Iris pigment epithelial cell (primary cell): Measurements from ENCODE around the gene RAB19.

Experiments used
- DNase-seq: peaks from one replicate; pipeline ENCODE4 v3.0.0-alpha.2; 2011; ENCODE audit warnings: low read depth

The RAB19 gene, protein sequence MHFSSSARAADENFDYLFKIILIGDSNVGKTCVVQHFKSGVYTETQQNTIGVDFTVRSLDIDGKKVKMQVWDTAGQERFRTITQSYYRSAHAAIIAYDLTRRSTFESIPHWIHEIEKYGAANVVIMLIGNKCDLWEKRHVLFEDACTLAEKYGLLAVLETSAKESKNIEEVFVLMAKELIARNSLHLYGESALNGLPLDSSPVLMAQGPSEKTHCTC

DNA sequence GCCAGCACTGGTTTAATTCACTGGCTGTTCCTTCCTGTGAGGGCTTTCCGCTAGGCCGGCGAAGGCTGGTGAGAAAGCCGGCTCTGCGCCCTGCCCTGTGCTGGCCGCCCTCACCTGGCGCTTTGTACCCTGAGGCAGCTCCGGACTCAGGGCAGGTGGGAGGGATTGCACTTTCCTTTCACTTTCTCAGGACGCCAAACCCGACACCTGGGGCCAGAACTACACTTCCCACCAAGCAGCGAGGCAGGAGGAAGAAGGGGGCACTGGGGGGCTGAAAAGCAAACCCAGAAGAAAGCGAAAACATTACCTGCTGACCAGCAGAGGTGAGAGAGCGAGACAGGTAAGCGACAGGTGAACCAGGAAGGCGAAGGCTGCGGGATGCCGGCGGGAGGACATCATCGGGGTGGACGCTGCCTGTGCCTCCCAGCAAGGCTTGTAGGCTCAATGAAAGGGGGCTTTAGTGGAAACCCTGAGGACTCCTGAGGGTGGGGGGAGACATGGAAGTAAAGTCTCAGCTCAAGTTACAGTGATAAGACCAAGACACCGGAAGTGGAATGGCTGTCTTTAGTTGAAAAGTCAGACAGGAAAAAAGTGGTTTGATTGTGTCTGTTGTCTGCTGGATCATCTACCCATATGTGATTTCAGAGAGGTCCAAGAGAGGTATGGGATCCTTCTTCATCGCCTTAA is at the start of gene RAB19:
RAB19 (plus strand) TSS at position 181 of the 687 bp plus-strand sequence. CDS start 3,589 bp downstream, outside the sequence.
- no peak for DNase-seq

DNA sequence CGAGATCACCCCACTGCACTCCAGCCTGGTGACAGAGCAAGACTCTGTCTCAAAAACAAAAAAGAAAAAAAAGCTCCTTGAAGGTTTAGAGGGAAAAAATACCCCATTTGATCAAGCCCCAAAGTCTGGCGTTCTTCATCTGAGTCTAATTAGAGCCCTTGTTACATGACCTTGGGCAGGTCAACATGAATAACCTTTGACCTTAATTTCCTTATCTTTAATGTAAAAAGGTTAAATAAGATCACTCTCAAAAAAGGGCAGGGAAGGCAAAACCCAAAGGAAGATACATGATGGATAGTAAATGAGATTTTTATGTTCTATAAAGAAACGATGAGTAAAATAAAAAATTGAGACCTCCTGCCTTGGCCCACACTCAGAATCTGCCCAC is 45.8 kb upstream of the RAB19 start:
- DNase-seq: no peak

DNA sequence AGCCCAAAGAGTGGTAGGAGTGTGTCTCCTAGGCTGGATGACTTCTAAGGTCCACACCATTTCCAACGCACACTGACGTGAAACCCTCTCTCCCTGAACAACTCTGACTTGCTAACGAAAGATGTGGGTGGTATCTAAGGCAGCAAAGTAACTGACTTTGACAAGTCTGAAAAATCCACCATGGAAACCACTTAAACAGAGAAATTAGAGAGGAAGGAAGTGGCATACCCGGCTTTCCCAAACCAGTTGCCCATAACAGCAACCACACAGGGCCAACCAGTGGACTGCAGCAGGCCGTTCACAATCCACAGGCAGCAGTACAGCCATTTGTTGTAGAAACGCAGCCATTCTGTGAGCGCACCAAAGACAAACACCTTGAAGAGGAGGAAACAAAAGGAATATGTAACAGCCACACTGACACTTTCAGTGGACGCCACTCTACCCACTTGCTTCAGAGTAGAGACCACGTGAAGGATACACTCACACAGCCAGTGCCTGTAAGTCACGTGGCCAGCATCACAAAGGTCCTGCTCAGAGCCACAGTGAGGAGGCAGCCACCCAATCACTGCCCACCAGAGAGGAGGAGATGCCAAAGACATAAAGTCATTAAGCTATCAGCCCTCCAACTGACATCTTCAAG is 45.3 kb upstream of the RAB19 start:
- DNase-seq: peak; percentile 11

DNA sequence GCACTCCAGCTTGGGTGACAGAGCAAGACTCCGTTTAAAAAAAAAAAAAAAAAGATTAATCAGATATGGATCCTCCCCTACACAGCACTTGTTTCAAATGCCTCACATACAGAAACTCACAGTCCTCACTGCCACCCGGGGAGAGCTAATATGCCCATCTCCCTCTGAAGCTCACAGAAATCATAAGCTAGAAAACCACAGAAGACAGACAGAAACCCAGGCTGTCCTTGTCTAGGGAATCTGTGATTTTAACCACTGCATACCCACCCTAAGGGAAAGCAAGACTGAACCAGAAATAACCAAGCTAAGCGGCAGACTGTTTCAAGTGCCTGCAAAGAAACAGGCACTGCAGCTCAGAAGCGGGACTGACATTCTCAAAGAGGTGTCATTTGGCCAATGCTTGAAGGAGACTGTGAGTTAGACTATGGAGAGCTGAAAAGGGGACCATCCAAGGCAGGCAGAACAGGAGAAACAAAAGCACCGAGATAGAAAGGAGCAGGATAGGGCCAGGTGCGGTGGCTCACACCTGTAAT is 43.1 kb upstream of the RAB19 start:
- DNase-seq: no peak

DNA sequence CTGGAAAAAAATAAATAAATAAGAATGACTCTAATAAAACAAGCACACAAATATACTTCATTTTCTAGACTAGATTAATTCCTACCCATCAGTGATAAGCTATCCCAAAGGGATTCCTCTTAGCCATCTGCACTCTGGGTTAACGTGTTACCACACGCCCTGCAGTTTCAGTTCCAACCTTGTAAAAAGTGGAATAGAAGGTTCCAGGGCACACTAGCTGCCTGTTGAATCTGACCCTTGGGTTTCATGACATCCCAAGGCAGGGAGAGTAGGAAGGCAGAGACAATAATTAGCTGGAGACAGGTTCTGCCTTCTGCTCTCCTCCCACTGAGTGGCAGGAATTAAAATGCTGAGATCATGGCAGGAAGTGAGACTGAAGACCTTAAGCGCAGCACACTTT is 39.0 kb upstream of the RAB19 start:
- DNase-seq: no peak

DNA sequence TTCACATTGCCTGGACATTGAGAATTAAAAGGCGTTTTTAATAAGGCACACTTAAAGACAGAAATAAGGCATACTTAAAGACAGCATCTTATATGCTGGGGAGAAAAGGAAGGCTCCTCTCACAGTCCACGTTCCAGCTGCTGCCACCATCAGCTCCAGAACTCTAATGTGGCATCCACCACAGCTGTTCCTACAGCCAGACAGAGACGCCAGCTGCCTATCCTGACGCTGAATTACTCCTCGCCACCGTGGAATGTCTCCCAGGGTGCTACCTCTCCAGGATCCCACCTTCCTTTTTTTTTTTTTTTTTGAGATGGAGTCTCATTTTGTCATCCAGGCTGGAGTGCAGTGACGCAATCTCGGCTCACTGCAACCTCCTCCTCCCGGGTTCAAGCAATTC is 36.3 kb upstream of the RAB19 start:
- no peak for DNase-seq

DNA sequence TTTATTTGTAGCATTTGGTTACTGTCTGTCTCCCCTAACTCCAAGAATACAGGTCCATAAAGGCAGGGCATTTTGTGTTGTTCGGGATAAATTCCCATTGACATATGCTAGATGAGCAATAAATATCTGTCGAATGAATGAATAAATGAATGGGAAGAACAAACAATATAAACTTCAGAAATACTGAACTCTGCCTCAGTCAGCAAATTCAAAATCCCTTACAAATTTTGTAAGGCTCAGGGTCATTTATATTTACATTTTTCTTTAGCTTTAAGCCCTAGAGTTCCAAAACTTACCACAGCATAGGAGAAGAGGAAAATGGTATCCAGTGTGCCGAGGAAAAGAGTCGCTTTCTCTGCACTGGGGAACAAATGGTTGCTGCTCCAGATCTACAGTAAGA is 34.6 kb upstream of the RAB19 start:
- DNase-seq: no peak

DNA sequence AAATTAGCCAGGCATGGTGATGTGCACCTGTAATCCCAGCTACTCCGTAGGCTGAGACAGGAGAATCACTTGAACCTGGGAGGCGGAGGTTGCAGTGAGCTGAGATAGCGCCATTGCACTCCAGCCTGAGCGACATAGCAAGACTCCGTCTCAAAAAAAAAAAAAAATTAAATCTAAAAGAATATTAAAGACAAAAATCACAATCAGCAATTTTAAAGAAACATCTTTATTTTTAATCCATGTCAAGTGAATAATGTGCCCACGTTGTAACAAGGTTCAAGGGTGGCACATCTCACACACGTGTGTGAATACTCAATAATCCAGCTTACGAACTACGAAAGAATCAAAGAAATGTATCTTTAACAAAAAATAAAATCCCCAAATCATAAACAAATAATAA is 28.5 kb upstream of the RAB19 start:
- no peak for DNase-seq

DNA sequence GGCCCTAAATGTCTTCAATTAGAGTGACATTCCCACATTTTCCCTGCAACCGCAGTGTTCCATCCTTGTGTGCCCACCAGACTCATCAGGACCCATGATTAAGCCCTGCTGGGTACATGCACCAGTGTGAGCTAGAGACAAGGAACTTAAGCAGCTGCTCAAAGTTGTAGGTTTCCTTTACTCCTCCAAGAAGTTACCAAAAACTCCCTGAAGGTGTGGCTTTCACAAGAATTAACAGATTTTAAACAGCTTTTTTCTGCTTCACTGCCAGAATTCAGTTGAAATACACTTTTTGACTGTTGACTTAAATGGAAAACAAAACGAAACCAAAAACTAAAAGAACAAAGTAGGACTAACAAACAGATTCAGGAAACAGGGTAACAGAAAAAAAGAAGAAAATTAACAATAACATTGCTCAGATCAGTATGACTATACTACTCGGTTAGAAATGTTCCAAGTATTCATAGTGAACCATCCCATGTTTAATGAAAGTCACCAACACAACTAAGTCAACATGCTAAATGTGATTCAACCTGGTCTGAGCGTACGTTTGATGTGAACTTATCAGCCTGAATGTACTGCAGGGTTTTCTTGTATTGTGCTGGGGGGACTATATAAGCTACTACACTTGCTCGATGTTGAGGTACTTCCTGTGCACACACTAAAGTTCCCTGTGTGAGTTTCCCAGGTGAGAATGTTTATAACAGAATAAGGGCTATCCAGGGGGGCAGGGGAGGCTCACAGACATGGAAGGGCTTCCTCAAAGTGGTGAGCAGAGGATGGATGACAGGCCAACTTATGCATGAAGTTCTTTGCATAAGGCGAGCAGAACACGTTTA is 27.7 kb upstream of the RAB19 start:
- no peak for DNase-seq

DNA sequence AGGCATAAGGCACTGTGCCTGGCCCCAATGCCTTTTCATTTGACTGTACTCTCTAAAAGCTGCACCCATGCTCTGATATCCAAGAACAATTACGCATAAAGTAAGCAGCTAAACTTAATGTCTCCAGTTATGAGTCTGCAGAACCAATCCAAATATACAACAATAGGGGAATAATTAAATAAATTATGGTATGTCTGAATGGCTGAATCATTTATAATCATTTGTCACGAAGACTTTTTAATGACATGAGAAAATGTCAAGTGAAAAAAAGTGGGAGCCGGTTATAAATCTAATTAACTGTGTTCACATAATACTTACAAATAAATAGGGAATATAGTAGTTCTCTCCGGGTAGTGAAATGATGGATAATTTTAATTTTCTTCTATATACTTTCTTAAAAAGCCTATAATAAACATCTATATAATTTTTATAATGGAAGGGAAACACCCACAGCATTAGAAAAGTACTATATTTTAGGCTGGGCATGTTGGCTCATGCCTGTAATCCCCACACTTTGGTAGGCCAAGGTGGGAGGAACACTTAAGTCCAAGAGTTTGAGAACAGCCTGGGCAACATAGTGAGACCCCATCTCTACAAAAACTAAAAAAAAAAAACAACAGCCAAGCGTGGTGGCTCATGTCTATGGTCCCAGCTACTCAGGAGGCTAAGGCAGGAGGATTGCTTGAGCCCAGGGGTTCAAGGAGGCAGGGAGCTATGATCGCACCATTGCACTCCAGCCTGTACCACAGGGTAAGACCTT is 19.7 kb upstream of the RAB19 start:
- DNase-seq: no peak

DNA sequence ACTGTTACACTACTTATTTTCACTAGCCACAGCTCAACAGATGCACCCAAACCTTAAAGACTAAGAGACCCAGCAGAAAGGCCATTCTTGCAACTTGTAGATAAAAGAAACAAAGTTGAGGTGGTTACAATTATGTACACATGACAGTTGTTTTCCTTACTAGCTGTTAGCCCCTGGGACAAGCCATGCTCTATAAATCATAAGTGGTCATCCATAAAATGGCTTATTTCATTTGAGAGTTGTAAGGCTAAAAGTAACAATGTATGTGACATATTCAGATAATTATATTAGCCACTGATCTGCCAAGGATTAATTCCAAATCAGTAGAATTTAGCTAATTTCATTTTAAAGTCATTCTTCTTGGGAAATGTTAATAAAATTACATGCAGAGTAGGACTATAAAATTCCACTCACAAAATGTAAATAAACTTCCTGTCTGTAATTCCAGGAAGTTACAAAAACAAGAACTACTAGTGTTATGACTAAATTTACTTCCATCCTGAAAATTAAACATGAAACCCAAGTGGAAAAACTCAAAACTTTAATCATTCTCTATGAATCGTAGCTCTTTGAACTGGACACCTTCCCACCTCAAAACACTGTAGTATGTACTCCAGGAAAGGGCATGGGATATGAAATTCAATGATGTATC is 18.8 kb upstream of the RAB19 start:
- DNase-seq: no peak

DNA sequence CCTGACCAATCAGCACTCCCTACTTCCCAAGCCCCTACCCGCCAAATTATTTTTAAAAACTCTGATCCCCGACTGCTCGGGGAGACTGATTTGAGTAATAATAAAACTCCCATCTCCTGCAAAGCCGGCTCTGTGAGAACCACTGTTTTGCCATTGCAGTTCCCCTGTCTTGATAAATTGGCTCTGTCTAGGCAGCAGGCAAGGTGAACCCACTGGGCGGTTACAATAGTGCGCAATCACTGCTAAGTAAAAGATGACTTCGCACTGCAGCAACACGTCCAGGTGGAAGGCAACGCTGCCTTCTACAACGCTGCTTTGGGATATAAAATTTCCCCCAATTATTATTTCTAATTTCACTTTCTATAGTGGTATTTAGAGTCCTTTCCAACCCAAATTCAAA is 14.4 kb upstream of the RAB19 start:
- no peak for DNase-seq

DNA sequence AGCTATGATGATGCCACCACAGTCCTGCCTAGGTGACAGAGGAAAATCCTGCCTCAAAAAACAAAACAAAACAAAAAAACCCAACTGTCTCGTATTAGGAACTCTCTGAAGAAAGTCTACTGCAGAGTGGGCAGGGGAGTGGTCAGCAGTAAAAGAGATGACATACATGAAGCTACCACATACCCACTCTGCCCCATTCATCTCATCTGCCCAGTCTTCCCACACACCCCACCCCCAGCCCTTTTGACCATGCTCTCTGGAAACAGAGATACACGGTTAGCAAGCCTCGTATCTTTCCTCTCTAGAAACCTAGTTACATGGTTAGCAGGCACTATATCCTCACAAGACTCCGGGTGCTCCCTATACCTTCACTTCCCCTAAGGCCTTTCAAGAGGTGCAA is 13.8 kb upstream of the RAB19 start:
- DNase-seq: no peak

DNA sequence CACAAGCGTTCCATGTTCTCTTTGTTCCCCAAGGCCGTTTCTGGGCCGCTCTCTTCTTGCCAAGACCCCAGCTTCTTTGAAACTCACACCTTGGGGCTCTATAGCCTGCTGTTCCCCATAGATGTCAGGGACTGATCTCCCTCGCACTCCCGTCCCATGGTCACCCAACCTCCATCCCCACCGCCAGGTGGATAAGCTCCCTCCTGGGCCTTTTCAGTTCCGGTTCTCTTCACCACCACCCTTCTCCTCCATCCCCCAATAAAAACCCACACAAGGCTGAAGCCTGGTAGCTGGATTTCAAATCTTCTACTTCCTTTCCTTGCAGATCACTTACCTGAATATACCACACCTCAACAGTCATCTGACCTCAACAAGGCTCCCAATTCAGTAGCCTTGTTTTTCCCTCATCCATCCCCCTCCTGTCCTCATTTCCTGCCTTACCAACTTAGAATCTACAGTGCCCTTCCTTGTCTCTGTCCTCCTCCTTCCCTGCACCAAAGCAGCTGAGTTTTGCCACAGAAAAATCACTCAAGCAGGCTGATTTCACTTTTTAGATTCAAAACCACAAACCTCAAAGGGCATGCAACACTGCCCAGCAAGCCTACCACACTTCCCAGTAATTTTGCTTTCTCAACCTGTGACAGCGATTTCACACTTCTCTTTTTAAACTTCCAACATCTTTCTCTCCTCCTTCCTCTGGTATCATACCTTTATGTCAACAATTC is 13.2 kb upstream of the RAB19 start:
- peak; percentile 59 for DNase-seq

DNA sequence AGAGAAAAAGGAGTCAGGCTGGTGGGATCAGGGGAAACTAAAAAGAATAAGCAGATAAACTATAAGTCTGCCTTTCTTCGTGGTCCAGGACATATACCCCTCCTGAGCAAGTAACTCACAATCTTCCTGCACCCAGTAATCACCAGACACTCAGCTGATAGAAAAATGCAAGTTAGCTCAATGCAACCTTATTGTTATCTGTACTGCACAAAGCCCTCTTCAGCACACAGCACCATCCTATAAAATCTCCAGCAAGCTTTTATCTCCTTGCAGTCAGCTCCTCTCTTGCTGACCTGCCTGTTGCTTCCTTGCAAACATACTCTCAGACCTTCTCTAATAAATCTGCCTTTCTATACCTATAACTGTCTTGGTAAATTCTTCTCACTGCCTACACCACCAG is 12.2 kb upstream of the RAB19 start:
- no peak for DNase-seq

DNA sequence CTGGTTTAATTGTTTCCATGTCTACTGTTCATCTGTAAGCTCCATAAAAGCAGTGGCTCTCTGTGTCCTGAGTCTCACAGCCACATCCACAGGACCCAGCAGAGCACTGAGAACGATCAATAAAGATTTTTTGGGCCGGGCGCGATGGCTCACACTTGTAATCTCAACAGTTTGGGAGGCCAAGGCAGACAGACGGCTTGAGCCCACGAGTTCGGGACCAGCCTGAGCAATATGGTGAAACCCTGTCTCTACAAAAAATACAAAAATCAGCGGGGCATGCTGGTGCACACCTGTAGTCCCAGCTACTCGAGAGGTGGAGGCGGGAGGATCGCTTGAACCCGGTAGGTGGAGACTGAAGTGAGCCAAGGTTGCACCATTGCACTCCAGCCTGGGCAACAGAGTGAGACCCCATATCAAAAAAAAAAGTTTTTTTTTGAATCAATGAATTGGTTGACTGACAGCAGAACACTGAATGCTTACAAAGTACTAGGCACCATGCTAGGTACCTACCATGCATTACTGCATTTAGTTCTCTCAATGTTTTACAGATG is 10.0 kb upstream of the RAB19 start:
- DNase-seq: no peak

DNA sequence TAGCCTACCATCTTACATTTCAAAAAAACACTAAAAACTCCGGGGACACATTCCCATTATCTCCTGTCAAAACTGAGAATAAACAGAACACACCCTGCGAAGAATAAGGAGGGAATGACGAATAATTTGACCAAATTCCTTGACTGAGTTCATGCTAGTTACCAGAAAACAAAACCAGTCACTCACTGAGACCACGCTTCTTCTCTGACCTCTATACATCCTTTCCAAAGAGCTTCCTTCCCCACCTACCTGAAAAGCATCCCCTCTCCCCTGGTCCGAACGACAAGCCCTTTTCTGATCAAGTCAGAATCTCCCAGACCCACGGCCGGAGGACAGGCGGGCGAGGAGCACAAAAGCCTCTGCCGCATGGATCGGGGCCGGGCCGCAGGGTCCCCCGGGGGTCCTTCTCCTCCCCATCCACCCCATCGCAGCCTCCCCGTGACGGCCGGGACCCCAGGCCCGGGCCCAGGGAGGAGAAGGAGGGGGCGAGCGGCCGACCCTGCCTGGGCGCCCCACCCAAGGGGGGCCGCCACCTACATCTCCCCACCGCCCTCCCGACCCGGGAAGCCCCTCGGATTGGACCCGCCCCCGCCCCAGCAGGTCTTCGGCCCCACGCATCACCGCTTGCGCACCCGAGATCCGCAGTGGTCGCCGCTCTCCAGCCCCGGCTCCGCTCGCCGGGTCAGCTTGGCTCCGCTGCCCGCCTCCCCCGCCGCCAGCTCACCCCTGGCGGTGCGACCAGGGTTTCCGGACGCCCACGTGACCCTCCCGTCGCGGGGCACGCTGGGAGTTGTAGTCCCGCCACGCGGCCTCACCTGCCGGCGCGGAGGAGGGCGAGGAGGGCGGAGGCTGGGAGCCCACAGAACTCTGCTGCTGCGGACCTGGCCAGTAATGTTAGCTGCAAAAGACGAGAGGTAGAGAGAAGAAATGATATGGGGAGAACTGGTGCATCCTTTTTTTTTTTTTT is 5.8 kb upstream of the RAB19 start, which contains the start of gene SLC37A3:
SLC37A3 (minus strand) TSS at position 747 of the 967 bp plus-strand sequence. CDS start 16,004 bp downstream, outside the sequence.
- peak; percentile 76 for DNase-seq

DNA sequence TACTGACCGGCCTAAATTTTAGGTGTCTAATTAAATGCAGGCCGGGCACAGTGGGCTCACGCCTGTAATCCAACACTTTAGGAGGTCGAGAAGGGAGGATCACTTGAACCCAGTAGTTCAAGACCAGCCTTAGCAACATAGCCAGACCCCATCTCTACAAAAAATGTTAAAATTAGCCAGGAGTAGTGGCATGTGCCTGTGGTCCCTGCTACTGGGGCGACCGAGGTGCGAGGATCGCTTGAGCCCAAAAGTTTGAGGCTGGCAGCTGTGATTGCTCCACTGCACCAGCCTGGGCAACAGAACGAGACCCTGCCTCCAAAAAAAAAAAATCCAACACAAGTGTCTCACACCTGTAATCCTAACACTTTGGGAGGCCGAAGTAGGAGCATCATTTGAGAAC is 5.0 kb upstream of the RAB19 start:
- DNase-seq: no peak

DNA sequence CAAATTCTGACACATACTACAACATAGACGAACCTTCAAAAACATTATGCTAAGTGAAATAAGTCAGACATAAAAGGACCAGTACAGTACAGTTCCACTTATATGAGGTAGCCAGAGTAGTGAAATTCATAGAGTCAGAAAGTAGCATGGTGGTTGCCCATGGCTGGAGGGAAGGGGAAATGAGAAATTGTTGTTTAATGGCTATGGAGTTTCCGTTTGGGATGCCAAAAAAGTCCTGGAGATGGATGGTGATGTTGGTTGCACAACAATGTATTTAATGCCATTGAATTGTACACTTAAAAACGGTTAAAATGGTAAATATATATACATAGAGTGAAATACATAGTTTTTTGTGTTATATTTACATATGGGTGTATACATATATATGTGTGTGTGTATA is 3.5 kb upstream of the RAB19 start:
- no peak for DNase-seq
